DMS114 treated with DMSO at 0.1 percent for 48 hours (cell line): ENCODE measurements around the gene RGS19.

Source experiments
- DNase-seq: peaks from one replicate; lab custom pipeline; 2025; ENCODE audit not compliant: unreplicated experiment; lab: John Stamatoyannopoulos, UW

RGS19 gene

GRCh38 chr20:64065062-64065973, 14.0 kb downstream of the RGS19 start:
- no peak for DNase-seq

- no peak for DNase-seq
These were observed 15.1 kb downstream of the RGS19 start for GRCh38 chr20:64064145-64064698.

GRCh38 chr20:64063389-64064144, 15.8 kb downstream of the RGS19 start:
- no peak for DNase-seq

GRCh38 chr20:64062596-64063388, 16.5 kb downstream of the RGS19 start, which contains the start of gene TCEA2:
Gene TCEA2, plus strand, starts transcription at chr20:64063198. Its CDS starts 115 bp downstream, at chr20:64063313.
- DNase-seq, result peak; percentile 91

- no peak for DNase-seq
These were observed 17.1 kb downstream of the RGS19 start for GRCh38 chr20:64062276-64062595.

- DNase-seq, result no peak
These were observed 20.8 kb downstream of the RGS19 start for GRCh38 chr20:64058536-64058935.

- peak; percentile 31 for DNase-seq
These were observed 21.5 kb downstream of the RGS19 start for GRCh38 chr20:64057628-64058498.

GRCh38 chr20:64056889-64057627, 22.3 kb downstream of the RGS19 start:
- DNase-seq, result no peak

GRCh38 chr20:64056639-64056888, 22.8 kb downstream of the RGS19 start:
- no peak for DNase-seq

GRCh38 chr20:64055893-64056638, 23.3 kb downstream of the RGS19 start:
- no peak for DNase-seq

- no peak for DNase-seq
These were observed 23.9 kb downstream of the RGS19 start for GRCh38 chr20:64055396-64055892.

- no peak for DNase-seq
These were observed 25.3 kb downstream of the RGS19 start for GRCh38 chr20:64053841-64054661.

GRCh38 chr20:64052987-64053840, 26.1 kb downstream of the RGS19 start:
- no peak for DNase-seq

- no peak for DNase-seq
These were observed 27.0 kb downstream of the RGS19 start for GRCh38 chr20:64052326-64052722.

- no peak for DNase-seq
These were observed 27.6 kb downstream of the RGS19 start for GRCh38 chr20:64051561-64052325.

GRCh38 chr20:64051033-64051452, 28.3 kb downstream of the RGS19 start:
- no peak for DNase-seq
